Prostate gland (tissue), 2 donors: ENCODE results near the gene RYR2. TPM values are rescaled to one million over a fixed set of nuclear protein-coding genes. Genes with fewer than 3 reads are reported as not detected.
"Not testable (repeated sequence)": the region's sequence is repeated elsewhere in the genome, so short reads cannot be mapped to it uniquely, and the experiment has no call there.

Experiments
- DNase-seq: peaks from one replicate; pipeline ENCODE4 v3.0.0-alpha.2; 2019; ENCODE audit warnings: low spot score
- H3K27ac ChIP-seq, 2 donors: fragments of 200-600 bp; sonication (generic); 2 replicates each; pipeline ENCODE4 v1.5.1; 2017 to 2019
- H3K27me3 ChIP-seq: fragments of 200-600 bp; sonication (generic); replicated peaks from 2 replicates; pipeline ENCODE4 v1.5.1; 2019; ENCODE audit not compliant: insufficient read depth
- H3K36me3 ChIP-seq, 2 donors: fragments of 200-600 bp; sonication (generic); 1 replicate in 1 of 2; 2 replicates in 1 of 2; pipeline versions ENCODE4 v1.5.1 to v1.8.1; 2017 to 2019
- H3K4me1 ChIP-seq: fragments of 200-600 bp; sonication (generic); replicated peaks from 2 replicates; pipeline ENCODE4 v1.5.1; 2019
- H3K4me3 ChIP-seq, 2 donors: fragments of 200-600 bp; sonication (generic); 2 replicates each; pipeline ENCODE4 v1.5.1; 2017 to 2019
- H3K9me3 ChIP-seq: fragments of 200-600 bp; sonication (generic); 2 replicates; pipeline ENCODE4 v1.5.1; 2017
- CTCF ChIP-seq, 4 experiments: fragments of 200-600 bp in 2 of 4; fragments of 450-650 bp in 2 of 4; sonication (generic) in 2 of 4; IDR thresholded peaks; 1 replicate in 3 of 4; 2 replicates in 1 of 4; pipeline ENCODE4 v1.5.1; 2016 to 2019; ENCODE audit warnings: antibody characterized with exemption in 4 of 4, mild to moderate bottlenecking in 2 of 4, moderate library complexity in 2 of 4
- POLR2A ChIP-seq: fragments of 450-650 bp; IDR thresholded peaks from one replicate; pipeline ENCODE4 v1.6.1; 2016; ENCODE audit warnings: antibody characterized with exemption, mild to moderate bottlenecking
- POLR2AphosphoS5 ChIP-seq: sonication (generic); formaldehyde crosslinking; IDR thresholded peaks from one replicate; pipeline ENCODE4 v1.6.1; 2017; ENCODE audit warnings: antibody characterized with exemption
- WGBS: methylation state at CpG from one replicate; pipeline ENCODE4 v1.1.5; 2018; 5-methylcytosine and 5-hydroxymethylcytosine counted together
- intact Hi-C: fragments of 100-400 bp; cut with DNase I; formaldehyde crosslinking; loops from one replicate; pipeline ENCODE4 v1.14.2; 2022
- total RNA-seq, 2 donors: library from RNA; depleted of rRNA; stranded (reverse); fragments of >200 nt; gene quantifications; one replicate each; pipeline ENCODE4 v1.1.0, GENCODE V29; 2016

RYR2 gene
- total RNA-seq, 2 donors from 2014 or later, result 2.9 to 6.7 TPM

GRCh38 chr1:237269938-237270337 lies 228.0 kb downstream of the RYR2 start:
- Histone ChIP-seq H3K9me3 (no peaks in the 10 kb centered on the region), H3K36me3 (no peaks in the 10 kb centered on the region), H3K4me1 (no peaks in the 10 kb centered on the region), H3K27me3 (no peaks in the 10 kb centered on the region), H3K4me3 (no peak overlapping the region), H3K27ac (no peak overlapping the region)
- 57% methylated on average over 4 of the region's 4 CpGs for WGBS
- intact Hi-C loops, result no loop called here
- TF ChIP-seq POLR2AphosphoS5 (no peak), CTCF (IDR thresholded peaks at IDR 0.05) (no peak), POLR2A (no peak)
- no peak for DNase-seq

- DNase-seq, result no peak
- no peaks in the 10 kb centered on the region for H3K4me1 ChIP-seq
- 64% methylated on average over 3 of the region's 3 CpGs for WGBS
- H3K27me3 ChIP-seq, result no peaks in the 10 kb centered on the region
- intact Hi-C loops, result no loop called here
- no peaks in the 10 kb centered on the region for H3K9me3 ChIP-seq
- no peak for TF ChIP-seq POLR2AphosphoS5
- TF ChIP-seq POLR2A, result no peak
- TF ChIP-seq CTCF (IDR thresholded peaks at IDR 0.05), result no peak
- H3K4me3 ChIP-seq, result no peak overlapping the region
- H3K27ac ChIP-seq, result no peak overlapping the region
- H3K36me3 ChIP-seq, result no peaks in the 10 kb centered on the region
Measured at GRCh38 chr1:237270353-237270752, 228.4 kb downstream of the RYR2 start.

- intact Hi-C loops, H3K27me3 ChIP-seq, H3K27ac ChIP-seq, DNase-seq, H3K4me1 ChIP-seq, H3K9me3 ChIP-seq, H3K36me3 ChIP-seq, H3K4me3 ChIP-seq: not testable (repeated sequence)
- WGBS, result 60% methylated on average over 3 of the region's 3 CpGs
Measured at GRCh38 chr1:237277994-237278393, 236.0 kb downstream of the RYR2 start.

- Histone ChIP-seq H3K27ac (no peak overlapping the region), H3K27me3 (no peaks in the 10 kb centered on the region), H3K9me3 (no peaks in the 10 kb centered on the region), H3K4me1 (no peaks in the 10 kb centered on the region), H3K36me3 (no peaks in the 10 kb centered on the region), H3K4me3 (no peak overlapping the region)
- TF ChIP-seq CTCF (IDR thresholded peaks at IDR 0.05), result no peak
- no peak for TF ChIP-seq POLR2AphosphoS5
- no peak for TF ChIP-seq POLR2A
- WGBS, result 53% methylated on average over 1 of the region's 1 CpG
- intact Hi-C loops, result no loop called here
- DNase-seq, result no peak
Measured at GRCh38 chr1:237279629-237280028, 237.6 kb downstream of the RYR2 start.

- Histone ChIP-seq H3K27ac (no peak overlapping the region), H3K9me3 (no peaks in the 10 kb centered on the region), H3K4me3 (no peak overlapping the region), H3K4me1 (no peaks in the 10 kb centered on the region), H3K27me3 (no peaks in the 10 kb centered on the region), H3K36me3 (no peaks in the 10 kb centered on the region)
- intact Hi-C loops, result no loop called here
- whole genome bisulfite sequencing, result 60% methylated on average over 2 of the region's 2 CpGs
- no peak for DNase-seq
- no peak for TF ChIP-seq POLR2AphosphoS5
- TF ChIP-seq CTCF (IDR thresholded peaks at IDR 0.05), result no peak
- TF ChIP-seq POLR2A, result no peak
Measured at GRCh38 chr1:237281481-237281880, 239.5 kb downstream of the RYR2 start.
